H9 (cell line): Measurements from ENCODE around the gene SKIC8. TPM values are rescaled to one million over a fixed set of nuclear protein-coding genes. Genes with fewer than 3 reads are reported as not detected.

Experiments used
- DNase-seq: peaks from one replicate; pipeline ENCODE4 v3.0.0-alpha.2; 2017
- H2AFZ ChIP-seq: one replicate; pipeline ENCODE4 v1.6.1; 2013; ENCODE audit warnings: mild to moderate bottlenecking, low read length, control low read depth, moderate library complexity
- H2AK5ac ChIP-seq: 2 replicates; pipeline ENCODE4 v1.6.1; 2013; ENCODE audit warnings: low read length, control low read depth, mixed read lengths; ENCODE audit not compliant: insufficient read length
- H2BK120ac ChIP-seq: one replicate; pipeline ENCODE4 v1.6.1; 2013; ENCODE audit warnings: low read depth, mild to moderate bottlenecking, low read length, control low read depth, inconsistent platforms; ENCODE audit not compliant: poor library complexity, severe bottlenecking
- H2BK12ac ChIP-seq: 2 replicates; pipeline ENCODE4 v1.6.1; 2013; ENCODE audit warnings: low read length, control low read depth, mixed read lengths, low read depth; ENCODE audit not compliant: insufficient read length
- H2BK15ac ChIP-seq: 2 replicates; pipeline ENCODE4 v1.6.1; 2013; ENCODE audit warnings: low read depth, low read length, control low read depth
- H2BK20ac ChIP-seq: one replicate; pipeline ENCODE4 v1.6.1; 2013; ENCODE audit warnings: low read depth, mild to moderate bottlenecking, low read length, control low read depth, inconsistent platforms; ENCODE audit not compliant: poor library complexity, severe bottlenecking
- H2BK5ac ChIP-seq: 2 replicates; pipeline ENCODE4 v1.6.1; 2013; ENCODE audit warnings: low read length, control low read depth, mixed read lengths; ENCODE audit not compliant: insufficient read length
- H3K14ac ChIP-seq: 2 replicates; pipeline ENCODE4 v1.6.1; 2013; ENCODE audit warnings: low read length, control low read depth; ENCODE audit not compliant: insufficient read depth
- H3K18ac ChIP-seq: 2 replicates; pipeline ENCODE4 v1.6.1; 2013; ENCODE audit warnings: low read depth, mild to moderate bottlenecking, mixed read lengths, low read length, control low read depth; ENCODE audit not compliant: insufficient read length
- H3K23ac ChIP-seq: 2 replicates; pipeline ENCODE4 v1.6.1; 2013; ENCODE audit warnings: low read length, control low read depth, mixed read lengths, low read depth; ENCODE audit not compliant: insufficient read length
- H3K23me2 ChIP-seq: 2 replicates; pipeline ENCODE4 v1.6.1; 2013; ENCODE audit warnings: low read depth, mild to moderate bottlenecking, mixed read lengths, low read length, control low read depth; ENCODE audit not compliant: insufficient read length, poor library complexity, severe bottlenecking
- H3K27ac ChIP-seq: 2 replicates; pipeline ENCODE4 v1.5.1; 2013; ENCODE audit warnings: low read length, control low read depth, mixed read lengths, low read depth; ENCODE audit not compliant: insufficient read length
- H3K27me3 ChIP-seq: 2 replicates; pipeline ENCODE4 v1.6.1; 2013; ENCODE audit warnings: low read length, control low read depth, inconsistent platforms; ENCODE audit not compliant: insufficient read depth
- H3K4ac ChIP-seq: 2 replicates; pipeline ENCODE4 v1.6.1; 2013; ENCODE audit warnings: low read depth, mild to moderate bottlenecking, control low read depth, inconsistent platforms, low read length, moderate library complexity
- H3K4me1 ChIP-seq: 2 replicates; pipeline ENCODE4 v1.6.1; 2013; ENCODE audit warnings: low read length, control low read depth, inconsistent platforms; ENCODE audit not compliant: insufficient read depth
- H3K4me2 ChIP-seq: 2 replicates; pipeline ENCODE4 v1.6.1; 2013; ENCODE audit warnings: low read length, control low read depth, mixed read lengths; ENCODE audit not compliant: insufficient read length, insufficient read depth
- H3K56ac ChIP-seq: 2 replicates; pipeline ENCODE4 v1.6.1; 2013; ENCODE audit warnings: low read depth, mild to moderate bottlenecking, mixed read lengths, low read length, control low read depth; ENCODE audit not compliant: insufficient read length
- H3K79me1 ChIP-seq: 2 replicates; pipeline ENCODE4 v1.6.1; 2013; ENCODE audit warnings: low read depth, mild to moderate bottlenecking, moderate library complexity, low read length, control low read depth, inconsistent platforms; ENCODE audit not compliant: insufficient read depth, poor library complexity, severe bottlenecking
- H3K79me2 ChIP-seq: 2 replicates; pipeline ENCODE4 v1.6.1; 2013; ENCODE audit warnings: low read length, control low read depth, inconsistent platforms; ENCODE audit not compliant: insufficient read depth
- H3K9ac ChIP-seq: 2 replicates; pipeline ENCODE4 v1.6.1; 2013; ENCODE audit warnings: low read length, control low read depth, mixed read lengths; ENCODE audit not compliant: insufficient read length; ENCODE audit errors: extremely low read depth
- H3K9me3 ChIP-seq: one replicate; pipeline ENCODE4 v1.6.1; 2013; ENCODE audit warnings: low read depth, low read length, inconsistent platforms; ENCODE audit not compliant: control insufficient read depth
- H3T11ph ChIP-seq: one replicate; pipeline ENCODE4 v1.6.1; 2013; ENCODE audit warnings: mild to moderate bottlenecking, low read length, control low read depth, inconsistent platforms
- H4K20me1 ChIP-seq: one replicate; pipeline ENCODE4 v1.6.1; 2013; ENCODE audit not compliant: control insufficient read depth, insufficient read length, insufficient read depth
- H4K5ac ChIP-seq: 2 replicates; pipeline ENCODE4 v1.6.1; 2013; ENCODE audit warnings: low read depth, mild to moderate bottlenecking, mixed read lengths, low read length, control low read depth; ENCODE audit not compliant: insufficient read length
- H4K8ac ChIP-seq: replicated peaks from 2 replicates; pipeline ENCODE4 v1.6.1; 2013; ENCODE audit warnings: low read length, control low read depth, mixed read lengths, low read depth; ENCODE audit not compliant: insufficient read length
- H4K91ac ChIP-seq: 2 replicates; pipeline ENCODE4 v1.6.1; 2013; ENCODE audit warnings: low read depth, mild to moderate bottlenecking, moderate library complexity, mixed read lengths, low read length, control low read depth; ENCODE audit not compliant: insufficient read length
- H3K27ac Mint-ChIP-seq, 3 experiments: 2 replicates in 2 of 3; 3 replicates in 1 of 3; pipeline ENCODE4 v1.8.0; 2020 to 2021; ENCODE audit warnings: mixed read lengths in 3 of 3, mild to moderate bottlenecking in 1 of 3, moderate library complexity in 1 of 3
- H3K27me3 Mint-ChIP-seq: 2 replicates; pipeline ENCODE4 v1.8.0; 2021; ENCODE audit warnings: low read depth, mild to moderate bottlenecking, moderate library complexity, mixed read lengths
- H3K36me3 Mint-ChIP-seq, 3 experiments: 2 replicates in 2 of 3; 3 replicates in 1 of 3; pipeline ENCODE4 v1.8.0; 2020 to 2021; ENCODE audit warnings: low read depth in 3 of 3, mixed read lengths in 3 of 3; ENCODE audit not compliant: insufficient read depth in 1 of 3
- H3K4me1 Mint-ChIP-seq, 2 experiments: 2 replicates each; pipeline ENCODE4 v1.8.0; 2020; ENCODE audit warnings: mixed read lengths in 2 of 2
- H3K4me3 Mint-ChIP-seq, 2 experiments: 2 replicates in 1 of 2; 3 replicates in 1 of 2; pipeline ENCODE4 v1.8.0; 2020 to 2021; ENCODE audit warnings: mild to moderate bottlenecking in 2 of 2, mixed read lengths in 2 of 2, moderate library complexity in 1 of 2
- H3K9me3 Mint-ChIP-seq, 2 experiments: 2 replicates in 1 of 2; 3 replicates in 1 of 2; pipeline ENCODE4 v1.8.0; 2020; ENCODE audit warnings: mild to moderate bottlenecking in 2 of 2, mixed read lengths in 2 of 2, moderate library complexity in 1 of 2
- WGBS: extraction: QIAGEN DNeasy Blood & Tissue Kit; methylation state at CpG from one replicate; pipeline ENCODE4 v1.1.7; 2013; ENCODE audit warnings: missing lambda C conversion rate, low lambda C conversion rate, mixed read lengths; ENCODE audit not compliant: insufficient read length; ENCODE audit errors: extremely low coverage; 5-methylcytosine and 5-hydroxymethylcytosine counted together
- total RNA-seq: library from RNA; stranded (reverse); gene quantifications from 2 replicates; pipeline ENCODE4 v1.2.1, GENCODE V29; 2021
- TF ChIP-seq, protein P1 (sequence below): fragments of 200-600 bp; sonication (generic); conservative IDR thresholded peaks from 3 replicates; pipeline ENCODE4 v1.8.0; 2021; ENCODE audit warnings: antibody characterized with exemption, mild to moderate bottlenecking

Gene SKIC8
- total RNA-seq, 1 experiment from 2014 or later = 45.6 TPM

DNA sequence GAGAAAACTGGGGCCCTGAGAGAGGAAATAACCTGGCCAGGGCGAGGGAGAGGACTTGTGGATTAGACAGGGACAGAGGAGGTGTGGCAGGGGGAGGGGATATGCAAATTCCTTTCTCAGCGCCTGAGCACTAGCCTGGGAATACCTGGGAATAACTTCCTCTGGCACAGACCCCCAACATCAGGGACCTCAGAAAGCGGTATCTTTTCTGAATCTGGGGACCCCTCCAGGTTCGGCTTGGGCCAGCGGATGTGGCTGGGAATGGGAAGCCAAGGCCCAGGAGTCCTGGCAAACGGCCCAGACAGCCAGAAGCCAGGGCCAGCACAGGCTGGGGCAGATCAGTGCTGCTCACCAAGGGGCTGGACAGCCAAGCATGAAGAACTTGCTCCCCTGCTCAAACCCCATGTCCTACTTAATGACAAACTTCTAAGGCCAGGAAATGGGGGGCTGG, 55.9 kb downstream of the SKIC8 start:
- no peaks in the 10 kb centered on the region for H3K23me2 ChIP-seq
- H2AK5ac ChIP-seq = no peak overlapping the region
- no peak overlapping the region for H2BK12ac ChIP-seq
- WGBS = no CpG with 5 or more reads among the region's 6 CpGs
- H4K8ac ChIP-seq = no peak overlapping the region
- Mint-ChIP-seq H3K27ac (no peak overlapping the region; a peak in 1 of 7 replicates), H3K36me3 (peaks cover 0 to 3% (median 0%) of the 10 kb centered on the region in 3 experiments; a peak in 4 of 7 replicates), H3K9me3 (peaks cover 3 to 6% of the 10 kb centered on the region in 2 experiments; a peak in 3 of 5 replicates), H3K4me3 (peak overlapping the region in 1 of 2 experiments; percentile 17; a peak in 1 of 5 replicates), H3K27me3 (peaks cover 8% of the 10 kb centered on the region), H3K4me1 (peaks cover 19 to 27% of the 10 kb centered on the region in 2 experiments)
- no peaks in the 10 kb centered on the region for H3K79me1 ChIP-seq
- H4K20me1 ChIP-seq = no peaks in the 10 kb centered on the region
- H3K9ac ChIP-seq = no peak overlapping the region
- DNase-seq = peak; percentile 84
- no peak overlapping the region for H2BK20ac ChIP-seq
- no peak overlapping the region for H4K91ac ChIP-seq
- no peak overlapping the region for H3K14ac ChIP-seq
- no peak overlapping the region for H2BK15ac ChIP-seq
- no peak overlapping the region for H3K4ac ChIP-seq
- no peak overlapping the region for H3K18ac ChIP-seq
- no peaks in the 10 kb centered on the region for H3K9me3 ChIP-seq
- no peak overlapping the region for H3K4me2 ChIP-seq
- no peak overlapping the region for H3K56ac ChIP-seq
- H2BK120ac ChIP-seq = no peak overlapping the region
- H3K23ac ChIP-seq = no peak overlapping the region
- TF ChIP-seq, protein P1, sequence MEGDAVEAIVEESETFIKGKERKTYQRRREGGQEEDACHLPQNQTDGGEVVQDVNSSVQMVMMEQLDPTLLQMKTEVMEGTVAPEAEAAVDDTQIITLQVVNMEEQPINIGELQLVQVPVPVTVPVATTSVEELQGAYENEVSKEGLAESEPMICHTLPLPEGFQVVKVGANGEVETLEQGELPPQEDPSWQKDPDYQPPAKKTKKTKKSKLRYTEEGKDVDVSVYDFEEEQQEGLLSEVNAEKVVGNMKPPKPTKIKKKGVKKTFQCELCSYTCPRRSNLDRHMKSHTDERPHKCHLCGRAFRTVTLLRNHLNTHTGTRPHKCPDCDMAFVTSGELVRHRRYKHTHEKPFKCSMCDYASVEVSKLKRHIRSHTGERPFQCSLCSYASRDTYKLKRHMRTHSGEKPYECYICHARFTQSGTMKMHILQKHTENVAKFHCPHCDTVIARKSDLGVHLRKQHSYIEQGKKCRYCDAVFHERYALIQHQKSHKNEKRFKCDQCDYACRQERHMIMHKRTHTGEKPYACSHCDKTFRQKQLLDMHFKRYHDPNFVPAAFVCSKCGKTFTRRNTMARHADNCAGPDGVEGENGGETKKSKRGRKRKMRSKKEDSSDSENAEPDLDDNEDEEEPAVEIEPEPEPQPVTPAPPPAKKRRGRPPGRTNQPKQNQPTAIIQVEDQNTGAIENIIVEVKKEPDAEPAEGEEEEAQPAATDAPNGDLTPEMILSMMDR = no peak
- peak overlapping the region; percentile 81 for H2AFZ ChIP-seq
- no peak overlapping the region for H3T11ph ChIP-seq
- no peaks in the 10 kb centered on the region for H3K79me2 ChIP-seq
- no peaks in the 10 kb centered on the region for H3K4me1 ChIP-seq
- H2BK5ac ChIP-seq = no peak overlapping the region
- no peaks in the 10 kb centered on the region for H3K27me3 ChIP-seq
- no peak overlapping the region for H4K5ac ChIP-seq
- H3K27ac ChIP-seq = no peak overlapping the region
